ENCODE data around the gene ZMPSTE24. TPM values are rescaled to one million over a fixed set of nuclear protein-coding genes. Genes with fewer than 3 reads are reported as not detected.
A peak's percentile ranks its signal among the peaks of the same experiment; 100 is the strongest.

Gene ZMPSTE24
- total and polyA plus RNA-seq, 10 of the 15 experiments (the other 5 are each of a cell fraction or from before 2014, with no cell fraction given), result 21.5 to 84.4 (median 43.6) TPM

DNA sequence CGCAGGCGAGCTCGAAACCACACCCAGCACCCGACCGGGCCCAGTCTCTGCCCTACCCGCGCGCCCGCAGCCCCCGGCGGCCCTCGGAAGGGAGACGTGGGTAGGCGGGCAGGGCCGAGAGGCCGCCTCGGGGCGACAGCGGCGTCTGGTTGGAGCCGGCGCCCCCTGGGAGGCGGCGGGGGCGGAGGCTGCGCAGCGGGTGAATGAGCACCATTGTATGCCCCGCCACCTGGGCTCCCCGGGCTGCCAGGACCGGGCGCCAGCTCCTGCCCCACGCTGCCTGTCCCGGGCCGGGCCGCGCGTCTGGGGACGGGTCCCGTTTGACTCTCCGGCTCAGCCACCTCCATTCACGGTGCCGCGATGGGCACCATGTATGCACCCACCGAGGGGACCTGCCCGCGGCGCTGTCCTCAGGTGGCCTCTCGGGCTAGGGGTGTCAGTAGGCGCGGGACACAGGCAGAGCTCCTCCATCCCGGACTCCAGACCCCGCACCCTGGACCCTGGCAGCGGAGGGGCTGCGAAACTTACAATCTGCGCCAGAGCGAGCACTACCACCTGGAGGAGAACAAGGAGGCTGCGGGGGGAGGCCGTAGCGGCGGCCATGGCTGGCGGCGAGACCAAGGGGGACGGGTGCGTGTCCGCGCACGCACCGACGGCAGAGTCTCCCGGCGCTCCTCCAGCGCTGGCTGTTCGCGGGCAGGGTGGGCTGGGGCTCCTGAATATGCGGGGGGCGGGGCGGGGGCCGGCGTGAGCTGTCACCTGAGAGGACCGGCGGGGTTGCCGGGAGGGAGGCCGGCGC lies 58.8 kb downstream of the ZMPSTE24 start, which contains the start of gene COL9A2:
COL9A2 (minus strand) TSS at position 692 of the 799 bp plus-strand sequence; CDS start at position 603, 89 bp downstream.
- BruUV-seq (replicated peaks), result no TSS peak
- intact Hi-C loops (cut with micrococcal nuclease; ENCODE audit: unreplicated experiment), result no loop called here
- TF ChIP-seq ZNF207 (IDR thresholded peaks at IDR 0.05; ENCODE audit: borderline replicate concordance) (no peak), RFX5 (IDR thresholded peaks at IDR 0.05; ENCODE audit: low read depth, low read length) (no peak), TCF12 (IDR thresholded peaks at IDR 0.05; ENCODE audit: low read depth, low read length) (0 out of 2 replicates have a peak, but pooled peaks have one; percentile 16), ZNF274 (IDR thresholded peaks at IDR 0.05; ENCODE audit: insufficient read depth, insufficient read length) (no peak), ZNF217 (IDR thresholded peaks at IDR 0.05) (0 out of 2 replicates have a peak, but pooled peaks have one; percentile 22), TCF3 (IDR thresholded peaks at IDR 0.05; ENCODE audit: borderline replicate concordance, insufficient read depth, low read depth, low read length) (no peak), MYB (IDR thresholded peaks at IDR 0.05; ENCODE audit: borderline replicate concordance, low read depth, low read length) (no peak), CREB1 (IDR thresholded peaks at IDR 0.05; ENCODE audit: low read depth) (no peak), ZZZ3 (IDR thresholded peaks at IDR 0.05; ENCODE audit: control insufficient read depth, insufficient read length, low read depth) (no peak), EGR1 (IDR thresholded peaks at IDR 0.05; ENCODE audit: borderline replicate concordance in 1 of 2, low read depth in 2 of 2, low read length in 2 of 2) (peak in 1 of 2 experiments; percentile 89; a peak in 2 of 3 replicates), SP1 (IDR thresholded peaks at IDR 0.05; ENCODE audit: low read depth, low read length) (no peak), POLR2A (IDR thresholded peaks at IDR 0.05; ENCODE audit: low read depth, low read length) (0 out of 2 replicates have a peak, but pooled peaks have one; percentile 15), IKZF2 (IDR thresholded peaks at IDR 0.05) (no peak)
- TF ChIP-seq, protein P1, sequence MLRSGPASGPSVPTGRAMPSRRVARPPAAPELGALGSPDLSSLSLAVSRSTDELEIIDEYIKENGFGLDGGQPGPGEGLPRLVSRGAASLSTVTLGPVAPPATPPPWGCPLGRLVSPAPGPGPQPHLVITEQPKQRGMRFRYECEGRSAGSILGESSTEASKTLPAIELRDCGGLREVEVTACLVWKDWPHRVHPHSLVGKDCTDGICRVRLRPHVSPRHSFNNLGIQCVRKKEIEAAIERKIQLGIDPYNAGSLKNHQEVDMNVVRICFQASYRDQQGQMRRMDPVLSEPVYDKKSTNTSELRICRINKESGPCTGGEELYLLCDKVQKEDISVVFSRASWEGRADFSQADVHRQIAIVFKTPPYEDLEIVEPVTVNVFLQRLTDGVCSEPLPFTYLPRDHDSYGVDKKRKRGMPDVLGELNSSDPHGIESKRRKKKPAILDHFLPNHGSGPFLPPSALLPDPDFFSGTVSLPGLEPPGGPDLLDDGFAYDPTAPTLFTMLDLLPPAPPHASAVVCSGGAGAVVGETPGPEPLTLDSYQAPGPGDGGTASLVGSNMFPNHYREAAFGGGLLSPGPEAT (IDR thresholded peaks at IDR 0.05; ENCODE audit: low read depth), result no peak
- TF ChIP-seq, protein P2, sequence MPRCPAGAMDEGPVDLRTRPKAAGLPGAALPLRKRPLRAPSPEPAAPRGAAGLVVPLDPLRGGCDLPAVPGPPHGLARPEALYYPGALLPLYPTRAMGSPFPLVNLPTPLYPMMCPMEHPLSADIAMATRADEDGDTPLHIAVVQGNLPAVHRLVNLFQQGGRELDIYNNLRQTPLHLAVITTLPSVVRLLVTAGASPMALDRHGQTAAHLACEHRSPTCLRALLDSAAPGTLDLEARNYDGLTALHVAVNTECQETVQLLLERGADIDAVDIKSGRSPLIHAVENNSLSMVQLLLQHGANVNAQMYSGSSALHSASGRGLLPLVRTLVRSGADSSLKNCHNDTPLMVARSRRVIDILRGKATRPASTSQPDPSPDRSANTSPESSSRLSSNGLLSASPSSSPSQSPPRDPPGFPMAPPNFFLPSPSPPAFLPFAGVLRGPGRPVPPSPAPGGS (IDR thresholded peaks at IDR 0.05; ENCODE audit: borderline replicate concordance, insufficient read depth, low read depth, low read length, poor library complexity, severe bottlenecking), result no peak
- TF ChIP-seq, protein P3, sequence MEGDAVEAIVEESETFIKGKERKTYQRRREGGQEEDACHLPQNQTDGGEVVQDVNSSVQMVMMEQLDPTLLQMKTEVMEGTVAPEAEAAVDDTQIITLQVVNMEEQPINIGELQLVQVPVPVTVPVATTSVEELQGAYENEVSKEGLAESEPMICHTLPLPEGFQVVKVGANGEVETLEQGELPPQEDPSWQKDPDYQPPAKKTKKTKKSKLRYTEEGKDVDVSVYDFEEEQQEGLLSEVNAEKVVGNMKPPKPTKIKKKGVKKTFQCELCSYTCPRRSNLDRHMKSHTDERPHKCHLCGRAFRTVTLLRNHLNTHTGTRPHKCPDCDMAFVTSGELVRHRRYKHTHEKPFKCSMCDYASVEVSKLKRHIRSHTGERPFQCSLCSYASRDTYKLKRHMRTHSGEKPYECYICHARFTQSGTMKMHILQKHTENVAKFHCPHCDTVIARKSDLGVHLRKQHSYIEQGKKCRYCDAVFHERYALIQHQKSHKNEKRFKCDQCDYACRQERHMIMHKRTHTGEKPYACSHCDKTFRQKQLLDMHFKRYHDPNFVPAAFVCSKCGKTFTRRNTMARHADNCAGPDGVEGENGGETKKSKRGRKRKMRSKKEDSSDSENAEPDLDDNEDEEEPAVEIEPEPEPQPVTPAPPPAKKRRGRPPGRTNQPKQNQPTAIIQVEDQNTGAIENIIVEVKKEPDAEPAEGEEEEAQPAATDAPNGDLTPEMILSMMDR (IDR thresholded peaks at IDR 0.05 in 2 of 3, conservative IDR thresholded peaks at IDR 0.05 in 1 of 3; ENCODE audit: control insufficient read depth in 2 of 3, extremely low read depth in 1 of 3, insufficient read depth in 1 of 3, low read depth in 3 of 3, low read length in 3 of 3), result peak in 1 of 3 experiments; percentile 4; a peak in 1 of 6 replicates

More for the DNA sequence above, 58.8 kb downstream of the ZMPSTE24 start, which contains the start of gene COL9A2:
- ATAC-seq (peak; percentile 59), DNase-seq (ENCODE audit: low read depth, low spot score) (no peak), FAIRE-seq (no peak)
- Histone ChIP-seq H2AFZ (ENCODE audit: control insufficient read depth, low read depth, low read length) (peak within 1 kb of the TSS; percentile 90), H3K79me2 (ENCODE audit: control insufficient read depth, insufficient read depth, low read length) (peaks cover 5% of the 10 kb centered on the region), H3K4me2 (ENCODE audit: control insufficient read depth, insufficient read depth) (peak within 1 kb of the TSS; percentile 93), H3K9ac (ENCODE audit: control insufficient read depth, insufficient read depth, low read length) (peak within 1 kb of the TSS; percentile 9; the same call in 1 of the 2 replicates), H3K4me3 (peak within 1 kb of the TSS; percentile 70), H3K27me3 (replicated peaks in 1 of 2; ENCODE audit: control insufficient read depth in 2 of 2, insufficient read depth in 2 of 2, low read length in 1 of 2) (peaks cover 4 to 9% of the 10 kb centered on the region in 2 experiments; a peak in 3 of 4 replicates), H3K36me3 (ENCODE audit: control insufficient read depth in 2 of 2, insufficient read depth in 2 of 2, low read length in 1 of 2) (no peaks in the 10 kb centered on the region), H3K4me1 (ENCODE audit: control insufficient read depth, insufficient read depth, low read length) (peaks cover 41% of the 10 kb centered on the region), H3K9me3 (replicated peaks; ENCODE audit: control insufficient read depth, insufficient read depth, low read length) (no peaks in the 10 kb centered on the region), H3K27ac (ENCODE audit: control insufficient read depth, insufficient read depth) (no peak within 1 kb of the TSS), H4K20me1 (ENCODE audit: control insufficient read depth, insufficient read depth) (no peaks in the 10 kb centered on the region)
- ChIA-PET POLR2A (interaction anchor here (0.7 to 4.2 kb wide), 10 partner anchors 22 to 164 kb away, joined by 3 to 21 read pairs (median 4); partner anchors contain the start of gene SMAP2), RAD21 (ENCODE audit: unreplicated experiment) (interaction anchor here (1.0 to 6.0 kb wide), 10 partner anchors 20 to 172 kb away, joined by 3 to 81 read pairs (median 20); partner anchors contain the start of gene SMAP2), SMC1A (ENCODE audit: uncharacterized antibody, unreplicated experiment) (interaction anchor here (1.0 to 9.0 kb wide), 11 partner anchors 20 to 172 kb away, joined by 3 to 84 read pairs (median 16); no protein-coding TSS in a partner anchor), CTCF (interaction anchor here (0.5 to 10.0 kb wide), 16 partner anchors 21 to 453 kb away, joined by 3 to 170 read pairs (median 8); partner anchors contain the start of gene ZNF684)
- in situ Hi-C loops (cut with MboI), result no loop called here
- 2% methylated on average over 74 of the region's 84 CpGs for WGBS (ENCODE audit: insufficient coverage, insufficient replicate concordance, low lambda C conversion rate, missing lambda C conversion rate)
